SJCRH30 (cell line): Measurements from ENCODE around the gene OPCML. TPM values are rescaled to one million over a fixed set of nuclear protein-coding genes. Genes with fewer than 3 reads are reported as not detected.

Experiments used
- DNase-seq, 2 experiments: peaks; one replicate each; pipeline ENCODE4 v3.0.0-alpha.2; 2015 to 2020
- H3K27ac ChIP-seq: fragments of 250-450 bp; sonication (Bioruptor Pico); 2 replicates; pipeline ENCODE4 v1.5.1; 2020; ENCODE audit warnings: mild to moderate bottlenecking, moderate library complexity
- H3K27me3 ChIP-seq: fragments of 250-450 bp; sonication (Bioruptor Pico); 2 replicates; pipeline ENCODE4 v1.5.1; 2020; ENCODE audit warnings: mild to moderate bottlenecking, moderate library complexity
- H3K36me3 ChIP-seq: fragments of 250-450 bp; sonication (Bioruptor Pico); 2 replicates; pipeline ENCODE4 v1.5.1; 2020; ENCODE audit warnings: mild to moderate bottlenecking, moderate library complexity
- H3K4me1 ChIP-seq: fragments of 250-450 bp; sonication (Bioruptor Pico); 2 replicates; pipeline ENCODE4 v1.5.1; 2020; ENCODE audit warnings: mild to moderate bottlenecking, moderate library complexity
- H3K4me3 ChIP-seq: fragments of 250-450 bp; sonication (Bioruptor Pico); 2 replicates; pipeline ENCODE4 v1.5.1; 2020; ENCODE audit warnings: mild to moderate bottlenecking, moderate library complexity
- H3K9me3 ChIP-seq: fragments of 250-450 bp; sonication (Bioruptor Pico); replicated peaks from 2 replicates; pipeline ENCODE4 v1.5.1; 2020; ENCODE audit warnings: mild to moderate bottlenecking, moderate library complexity
- total RNA-seq: library from RNA; depleted of rRNA; stranded (reverse); fragments of >200 nt; shearing (Covaris generic); gene quantifications from 2 replicates; pipeline ENCODE4 v1.2.3, GENCODE V29; 2014

The OPCML gene
- total RNA-seq, 1 experiment from 2014 or later: not detected

DNA sequence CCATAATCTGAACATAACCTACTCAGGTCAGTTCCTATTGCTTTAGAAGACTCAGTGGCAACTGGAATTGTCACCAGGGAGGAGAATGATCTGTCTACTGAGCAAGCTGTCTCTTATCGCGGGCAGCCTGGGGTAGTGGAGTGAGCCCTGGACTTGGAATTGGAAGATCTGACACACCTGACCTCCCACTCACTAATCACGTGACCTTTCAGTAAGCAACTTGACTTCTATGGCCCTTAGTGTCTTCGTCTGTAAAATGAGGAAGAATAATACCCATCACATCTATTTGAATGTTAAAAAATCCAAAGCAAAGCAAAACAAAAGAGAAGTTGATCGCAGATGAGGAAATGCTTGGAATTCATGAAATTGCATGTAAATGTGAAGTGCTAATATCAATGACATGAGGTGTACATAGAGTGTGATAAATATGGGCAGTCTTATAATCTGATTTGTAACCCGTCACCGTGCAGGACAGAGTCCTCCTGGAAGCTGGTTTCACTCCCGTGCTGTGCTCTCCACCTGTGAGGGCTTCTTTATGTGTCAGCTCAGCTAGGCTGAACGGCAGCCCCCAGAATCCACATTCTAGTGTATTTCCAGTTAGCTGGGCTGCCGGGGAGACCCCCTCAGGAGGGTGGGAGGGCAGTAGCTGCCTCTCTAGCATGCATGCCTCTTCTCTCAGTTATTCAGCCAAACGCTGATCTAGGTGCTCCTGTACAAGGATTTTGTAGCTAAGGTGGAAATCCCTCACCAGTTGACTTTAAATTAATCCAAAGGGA is 482.9 kb downstream of the OPCML start:
- Histone ChIP-seq H3K9me3 (no peaks in the 10 kb centered on the region), H3K36me3 (no peaks in the 10 kb centered on the region), H3K27ac (no peak overlapping the region), H3K4me3 (no peak overlapping the region), H3K4me1 (no peaks in the 10 kb centered on the region), H3K27me3 (no peaks in the 10 kb centered on the region)
- DNase-seq: no peak

DNA sequence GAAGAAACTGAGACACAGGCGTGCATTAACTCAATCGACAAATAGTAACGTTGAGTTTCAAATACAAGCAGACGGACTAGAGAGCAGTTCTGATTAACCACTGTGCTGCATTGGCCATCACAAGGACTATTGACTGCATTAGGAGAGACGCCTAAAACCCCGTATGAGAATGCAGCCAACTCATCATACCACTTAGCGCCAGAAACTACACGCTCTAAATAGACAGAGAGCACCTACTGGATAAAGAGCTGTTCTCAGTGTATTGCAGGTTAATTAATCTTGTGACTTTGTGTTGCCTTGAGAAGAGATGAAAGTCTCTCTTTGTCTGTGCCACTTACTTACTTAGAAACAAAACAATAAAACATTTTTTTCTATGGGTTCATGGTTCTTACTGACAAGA is 484.0 kb downstream of the OPCML start:
- Histone ChIP-seq H3K36me3 (no peaks in the 10 kb centered on the region), H3K9me3 (no peaks in the 10 kb centered on the region), H3K27ac (no peak overlapping the region), H3K27me3 (no peaks in the 10 kb centered on the region), H3K4me3 (no peak overlapping the region), H3K4me1 (no peaks in the 10 kb centered on the region)
- no peak for DNase-seq

DNA sequence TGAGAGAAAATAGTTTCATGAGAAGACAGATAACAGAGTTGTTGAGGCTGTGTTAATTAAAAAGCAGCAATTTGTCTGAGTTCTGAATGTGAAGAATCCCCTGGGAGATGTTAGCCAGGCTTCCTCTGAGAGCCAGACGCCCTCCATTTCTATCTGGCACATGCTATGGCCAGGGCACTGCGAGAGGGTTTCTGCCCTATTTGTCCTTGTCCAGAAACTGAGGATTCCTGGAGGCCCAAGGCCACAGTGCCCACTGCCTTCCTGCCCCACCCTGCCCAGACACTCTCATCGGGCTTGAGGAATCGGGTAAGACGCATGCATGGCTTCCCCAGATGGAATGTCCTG is 484.6 kb downstream of the OPCML start:
- Histone ChIP-seq H3K27me3 (no peaks in the 10 kb centered on the region), H3K4me3 (no peak overlapping the region), H3K36me3 (no peaks in the 10 kb centered on the region), H3K4me1 (no peaks in the 10 kb centered on the region), H3K27ac (no peak overlapping the region), H3K9me3 (no peaks in the 10 kb centered on the region)
- DNase-seq: no peak

DNA sequence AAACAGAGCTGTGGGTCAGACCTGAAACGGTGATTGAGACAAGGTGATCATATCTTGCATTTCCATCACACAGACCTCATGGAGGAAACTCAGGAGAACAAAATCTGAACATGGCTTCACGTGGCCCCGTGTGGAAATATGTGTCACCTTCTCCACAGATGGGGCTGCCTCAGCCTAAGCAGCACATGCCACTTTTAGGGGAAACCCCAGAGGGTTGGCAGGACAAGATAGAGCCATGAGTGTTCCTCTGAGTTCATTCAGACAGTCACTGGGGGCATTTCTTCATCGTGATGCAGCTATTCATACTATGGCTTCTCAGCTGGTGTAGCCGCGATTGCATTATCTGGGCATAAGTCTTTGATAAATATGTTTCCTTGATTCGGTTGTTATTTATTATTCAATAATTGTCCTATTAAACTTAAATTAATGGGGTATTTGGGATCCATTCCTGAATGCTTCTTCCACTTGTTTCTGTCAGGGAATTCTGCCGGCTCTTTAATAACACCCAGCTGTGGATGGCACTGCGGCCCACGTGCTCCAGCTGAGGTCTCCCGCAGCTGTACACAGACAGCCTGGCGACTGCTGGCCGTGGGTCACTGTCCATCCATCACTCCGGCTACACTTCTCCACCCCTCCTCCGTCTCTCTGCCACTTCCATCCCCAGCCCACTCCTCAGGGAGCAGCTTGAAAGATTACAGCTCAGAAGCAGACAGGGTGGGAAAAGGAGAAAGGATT is 485.1 kb downstream of the OPCML start:
- no peak overlapping the region for H3K27ac ChIP-seq
- H3K36me3 ChIP-seq: no peaks in the 10 kb centered on the region
- H3K4me3 ChIP-seq: no peak overlapping the region
- no peaks in the 10 kb centered on the region for H3K4me1 ChIP-seq
- no peak for DNase-seq
- H3K27me3 ChIP-seq: no peaks in the 10 kb centered on the region
- no peaks in the 10 kb centered on the region for H3K9me3 ChIP-seq

DNA sequence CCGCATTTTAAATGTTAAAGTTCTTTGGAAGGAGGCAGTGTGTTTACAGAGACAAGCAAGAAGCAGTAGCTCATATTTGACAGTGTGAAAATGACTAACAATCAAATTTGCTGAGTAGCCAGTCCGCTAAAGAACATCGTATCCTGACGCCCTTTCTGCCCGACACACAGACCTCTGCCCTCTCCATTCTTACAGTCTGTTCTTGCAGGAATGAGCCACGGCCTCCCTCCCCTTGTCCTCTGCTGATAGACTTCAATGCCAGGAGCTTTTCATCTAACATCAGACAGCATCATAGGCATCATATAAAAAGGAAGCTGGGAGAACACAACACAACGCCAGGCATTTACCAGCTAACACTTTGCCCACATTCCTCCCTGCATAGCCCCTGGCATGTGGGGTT is 486.0 kb downstream of the OPCML start:
- Histone ChIP-seq H3K27me3 (no peaks in the 10 kb centered on the region), H3K27ac (no peak overlapping the region), H3K9me3 (no peaks in the 10 kb centered on the region), H3K36me3 (no peaks in the 10 kb centered on the region), H3K4me1 (no peaks in the 10 kb centered on the region), H3K4me3 (no peak overlapping the region)
- no peak for DNase-seq

DNA sequence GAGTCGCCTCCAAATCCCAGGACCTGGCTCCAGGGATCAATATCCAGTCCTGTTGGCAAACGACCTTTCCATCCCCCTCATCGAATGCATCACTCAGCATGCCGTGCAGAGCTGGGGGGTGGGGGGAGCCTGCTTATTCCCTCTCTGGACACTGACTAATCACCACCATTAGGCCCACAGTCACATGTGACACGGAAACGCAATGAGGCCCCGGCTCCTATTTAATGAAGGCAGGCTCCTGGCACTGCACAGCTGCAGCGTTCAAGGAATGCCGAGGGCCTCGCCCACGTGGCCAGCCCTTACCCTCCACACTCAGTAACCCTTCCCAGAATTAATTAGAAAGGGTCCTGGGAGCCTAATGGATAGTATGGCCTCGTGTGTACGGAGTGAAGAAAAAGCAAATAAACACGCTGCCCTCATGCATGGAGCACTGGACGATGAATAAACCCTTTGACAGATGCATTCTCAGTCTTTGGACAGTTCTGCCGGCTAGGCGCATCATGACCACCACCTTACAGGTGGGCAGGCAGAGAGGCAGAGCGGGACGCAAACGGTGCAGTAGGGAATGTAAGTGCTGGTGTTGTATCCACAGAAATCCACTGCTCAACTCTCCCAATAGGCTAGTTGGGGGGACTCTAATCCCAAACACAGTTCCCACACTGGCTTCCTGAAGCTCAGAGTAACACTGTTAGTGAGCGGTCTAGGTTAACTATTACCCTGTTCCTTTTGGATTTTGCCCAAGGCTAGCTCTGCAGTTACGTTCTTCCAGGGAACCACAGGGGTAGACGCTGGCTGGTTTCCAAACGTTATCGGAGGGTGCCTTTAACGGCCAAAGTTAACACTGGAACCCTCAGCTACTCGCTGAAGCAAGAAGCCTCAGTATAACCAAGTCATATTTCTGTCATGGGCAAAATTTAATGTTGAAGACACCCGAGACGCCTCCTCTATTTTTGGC is 490.1 kb downstream of the OPCML start:
- H3K4me3 ChIP-seq: no peak overlapping the region
- no peaks in the 10 kb centered on the region for H3K36me3 ChIP-seq
- no peak for DNase-seq
- no peaks in the 10 kb centered on the region for H3K9me3 ChIP-seq
- H3K27ac ChIP-seq: no peak overlapping the region
- no peaks in the 10 kb centered on the region for H3K27me3 ChIP-seq
- H3K4me1 ChIP-seq: no peaks in the 10 kb centered on the region

DNA sequence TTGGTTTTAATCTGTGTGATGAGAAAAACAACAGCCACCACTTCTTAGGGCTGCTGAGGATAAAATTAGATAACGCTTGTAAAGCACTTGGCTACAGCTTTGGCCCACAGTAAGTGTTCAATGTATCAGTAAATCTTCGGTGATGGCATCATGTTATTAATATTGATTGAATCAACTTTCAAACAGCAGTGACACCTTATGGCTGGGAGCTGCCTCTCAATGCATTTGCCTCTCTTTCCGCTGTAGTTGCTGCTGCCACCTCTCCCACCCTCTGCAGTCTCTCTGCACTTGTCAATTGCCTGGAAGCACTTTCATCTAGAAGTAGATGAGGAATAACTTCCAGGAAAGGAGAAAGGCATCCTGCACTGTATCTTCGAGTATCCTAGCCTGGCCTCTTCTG is 491.1 kb downstream of the OPCML start:
- Histone ChIP-seq H3K27ac (no peak overlapping the region), H3K27me3 (no peaks in the 10 kb centered on the region), H3K9me3 (no peaks in the 10 kb centered on the region), H3K36me3 (no peaks in the 10 kb centered on the region), H3K4me1 (no peaks in the 10 kb centered on the region), H3K4me3 (no peak overlapping the region)
- no peak for DNase-seq

DNA sequence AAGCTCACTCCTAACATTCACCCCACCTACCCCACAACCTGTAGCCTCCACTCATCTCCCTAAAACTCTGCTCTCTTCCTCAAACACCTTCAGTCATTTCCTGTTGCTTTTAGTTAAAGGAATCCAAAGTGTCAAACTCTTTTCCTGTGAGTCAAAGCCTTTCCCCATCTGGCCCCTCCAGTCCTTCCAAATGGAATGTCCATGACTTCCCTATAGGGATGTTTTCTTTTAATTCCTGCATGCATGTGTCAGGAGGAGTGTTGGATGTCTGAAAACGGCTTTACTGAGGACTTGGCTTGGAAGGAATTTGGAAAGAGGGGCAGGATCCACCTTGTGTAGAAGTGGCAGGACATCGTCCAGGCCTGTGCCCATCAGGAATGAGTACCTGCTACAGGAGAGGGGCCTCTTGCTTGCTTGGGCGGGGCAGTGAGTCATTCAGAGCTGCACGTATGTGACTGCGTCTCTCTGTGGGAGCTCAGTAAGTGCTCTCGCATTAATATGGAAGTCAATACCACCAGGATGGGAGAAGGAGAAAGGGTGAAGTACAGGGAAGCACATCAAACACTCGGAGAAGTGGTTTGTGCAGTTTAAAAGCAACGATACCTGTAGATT is 491.9 kb downstream of the OPCML start:
- Histone ChIP-seq H3K36me3 (no peaks in the 10 kb centered on the region), H3K4me1 (no peaks in the 10 kb centered on the region)
- no peak for DNase-seq

DNA sequence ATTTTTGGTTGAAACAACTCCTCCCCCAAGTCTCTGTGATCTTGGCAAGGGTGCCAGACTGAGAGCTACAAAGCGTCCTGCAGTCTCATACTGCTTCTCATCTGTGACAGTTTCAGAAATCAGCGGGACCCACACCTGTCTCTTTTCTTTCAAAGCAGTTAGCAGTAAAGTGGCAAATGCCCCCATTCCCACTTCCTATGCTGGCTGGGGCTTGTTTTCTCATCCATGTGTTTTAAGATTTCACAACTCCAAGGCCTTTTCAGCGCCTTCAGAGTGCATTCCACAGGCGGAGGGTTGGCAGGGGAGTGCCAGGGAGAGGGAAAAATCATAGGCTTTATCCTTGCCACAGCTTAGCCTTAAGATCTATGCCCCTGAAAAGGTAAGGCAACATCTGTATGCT is 493.5 kb downstream of the OPCML start:
- DNase-seq: peak in 1 of 2 experiments; percentile 0

More for the DNA sequence above, 491.9 kb downstream of the OPCML start:
- H3K9me3 ChIP-seq: no peaks in the 10 kb centered on the region
- H3K4me3 ChIP-seq: no peak overlapping the region
- no peaks in the 10 kb centered on the region for H3K27me3 ChIP-seq
- no peak overlapping the region for H3K27ac ChIP-seq

DNA sequence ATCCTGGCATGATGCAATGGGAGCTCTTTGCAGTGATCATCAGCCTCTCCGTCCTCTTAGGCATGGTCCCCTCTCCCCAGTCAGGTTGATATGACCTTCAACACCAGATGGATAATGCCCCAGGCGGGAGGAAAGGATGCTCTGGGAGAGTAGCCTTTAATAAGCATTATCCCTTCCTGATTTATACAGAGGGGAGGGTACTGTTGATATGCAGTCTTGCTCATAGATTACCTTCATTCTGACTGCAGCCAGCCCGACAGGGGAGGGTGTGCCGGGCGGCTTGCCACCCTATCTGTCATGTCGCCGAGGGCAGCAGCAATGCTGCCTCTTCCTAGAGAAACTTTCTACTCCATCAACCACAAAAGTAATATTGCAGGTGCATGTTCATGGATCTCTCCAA is 497.4 kb downstream of the OPCML start:
- Histone ChIP-seq H3K9me3 (no peaks in the 10 kb centered on the region), H3K27ac (no peak overlapping the region), H3K4me3 (no peak overlapping the region), H3K27me3 (no peaks in the 10 kb centered on the region), H3K4me1 (no peaks in the 10 kb centered on the region), H3K36me3 (no peaks in the 10 kb centered on the region)
- no peak for DNase-seq

More for the DNA sequence above, 493.5 kb downstream of the OPCML start:
- Histone ChIP-seq H3K27me3 (no peaks in the 10 kb centered on the region), H3K36me3 (no peaks in the 10 kb centered on the region), H3K27ac (no peak overlapping the region), H3K4me1 (no peaks in the 10 kb centered on the region), H3K4me3 (no peak overlapping the region), H3K9me3 (no peaks in the 10 kb centered on the region)

DNA sequence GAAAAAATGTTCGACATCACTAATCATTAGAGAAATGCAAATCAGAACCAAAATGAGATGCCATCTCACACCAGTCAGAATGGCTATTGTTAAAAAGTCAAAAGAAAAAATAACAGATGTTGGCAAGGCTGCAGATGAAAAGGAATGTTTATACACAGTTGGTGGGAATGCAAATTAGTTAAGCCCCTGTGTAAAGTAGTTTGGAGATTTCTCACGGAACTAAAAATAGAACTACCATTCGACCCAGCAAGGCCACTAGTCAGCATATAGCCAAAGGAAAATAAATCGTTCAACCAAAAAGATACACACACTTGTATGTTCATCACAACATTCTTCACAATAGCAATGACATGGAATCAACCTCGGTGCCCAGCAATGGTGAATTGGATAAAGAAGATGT is 503.2 kb downstream of the OPCML start:
- DNase-seq: no peak
- no peak overlapping the region for H3K4me3 ChIP-seq
- no peaks in the 10 kb centered on the region for H3K9me3 ChIP-seq
- H3K27ac ChIP-seq: no peak overlapping the region
- H3K36me3 ChIP-seq: no peaks in the 10 kb centered on the region
- H3K27me3 ChIP-seq: no peaks in the 10 kb centered on the region
- H3K4me1 ChIP-seq: no peaks in the 10 kb centered on the region

DNA sequence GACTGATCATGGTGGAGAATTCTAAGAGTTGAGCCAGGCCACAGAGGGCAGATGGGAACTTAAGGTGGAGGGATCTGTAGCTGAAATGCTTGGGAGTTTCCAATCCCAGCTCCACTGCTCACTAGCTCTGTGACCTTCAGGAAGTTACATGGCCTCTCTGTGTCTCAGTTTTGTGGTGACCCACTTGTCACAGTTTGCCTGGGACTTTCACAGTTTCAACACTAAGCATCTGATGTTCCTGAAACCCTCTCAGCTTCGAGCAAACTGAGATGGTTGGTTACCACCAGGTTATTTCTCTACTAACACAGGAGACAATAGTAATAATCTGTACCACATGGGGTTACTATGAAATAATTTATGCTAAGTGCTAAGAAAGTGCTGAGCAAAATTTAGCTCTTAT is 505.3 kb downstream of the OPCML start:
- no peaks in the 10 kb centered on the region for H3K4me1 ChIP-seq
- no peak for DNase-seq
- no peaks in the 10 kb centered on the region for H3K27me3 ChIP-seq
- no peak overlapping the region for H3K27ac ChIP-seq
- H3K36me3 ChIP-seq: no peaks in the 10 kb centered on the region
- no peaks in the 10 kb centered on the region for H3K9me3 ChIP-seq
- no peak overlapping the region for H3K4me3 ChIP-seq

DNA sequence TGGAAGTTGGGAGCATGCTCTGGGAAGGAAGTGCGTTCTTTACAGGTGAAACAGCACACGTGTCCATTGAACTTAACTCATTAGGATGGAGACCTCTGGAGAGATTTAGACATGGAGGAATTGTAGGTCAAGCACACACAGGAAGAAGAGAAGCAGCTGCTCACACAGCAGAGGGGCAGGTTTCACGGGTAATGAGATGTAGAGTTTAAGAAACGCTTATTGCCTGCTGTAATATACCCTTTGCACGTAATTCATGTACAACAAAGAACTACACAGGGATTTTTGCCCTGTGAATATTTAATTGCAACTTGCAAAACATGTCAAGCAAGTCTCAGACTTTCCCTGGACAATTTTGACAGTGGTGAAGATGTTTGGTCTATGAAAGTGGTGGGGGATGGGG is 508.0 kb downstream of the OPCML start:
- no peaks in the 10 kb centered on the region for H3K9me3 ChIP-seq
- no peak overlapping the region for H3K27ac ChIP-seq
- H3K4me1 ChIP-seq: no peaks in the 10 kb centered on the region
- no peak for DNase-seq
- H3K36me3 ChIP-seq: no peaks in the 10 kb centered on the region
- H3K27me3 ChIP-seq: no peaks in the 10 kb centered on the region
- H3K4me3 ChIP-seq: no peak overlapping the region

DNA sequence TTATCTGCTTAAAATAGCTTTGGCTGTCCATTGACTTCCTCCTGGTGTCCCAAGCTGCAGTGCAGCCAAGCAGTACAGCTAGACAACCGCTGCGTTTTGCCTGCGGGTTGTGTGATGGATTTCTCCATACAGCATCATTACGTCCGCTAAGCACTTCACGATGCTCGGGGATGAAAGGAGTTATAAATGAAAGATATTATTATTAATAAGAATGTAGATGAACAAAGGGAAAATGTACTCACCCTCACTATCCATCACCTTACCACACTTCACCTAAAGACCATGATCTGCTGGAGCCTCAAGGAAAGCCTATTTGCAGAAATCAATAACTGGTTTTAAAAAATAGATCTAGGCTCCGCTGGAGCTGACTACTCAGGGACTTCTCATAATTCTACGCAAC is 509.1 kb downstream of the OPCML start:
- Histone ChIP-seq H3K4me3 (no peak overlapping the region), H3K36me3 (no peaks in the 10 kb centered on the region), H3K4me1 (no peaks in the 10 kb centered on the region), H3K27me3 (no peaks in the 10 kb centered on the region), H3K27ac (no peak overlapping the region), H3K9me3 (no peaks in the 10 kb centered on the region)
- DNase-seq: no peak

DNA sequence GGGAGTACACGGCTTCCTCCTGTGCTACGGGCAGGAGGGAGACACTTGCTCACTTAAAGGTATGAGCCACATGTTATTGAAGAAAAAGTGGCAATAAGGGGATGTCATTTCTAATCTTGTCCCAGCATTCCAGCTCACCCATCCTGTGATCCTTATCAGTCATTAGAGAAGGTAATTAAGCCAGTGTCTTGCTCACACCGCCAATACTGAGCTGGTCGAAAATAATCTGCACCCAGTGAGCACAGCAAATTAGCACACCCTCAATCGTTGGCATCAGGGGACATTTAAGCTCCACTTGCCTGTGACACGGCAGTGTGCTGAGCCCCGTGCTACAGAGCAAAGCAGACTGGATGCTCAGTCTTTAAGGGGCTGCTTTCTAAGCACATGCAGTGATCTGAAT is 510.7 kb downstream of the OPCML start:
- H3K36me3 ChIP-seq: no peaks in the 10 kb centered on the region
- no peaks in the 10 kb centered on the region for H3K9me3 ChIP-seq
- DNase-seq: no peak
- no peak overlapping the region for H3K4me3 ChIP-seq
- H3K4me1 ChIP-seq: no peaks in the 10 kb centered on the region
- H3K27ac ChIP-seq: no peak overlapping the region
- H3K27me3 ChIP-seq: no peaks in the 10 kb centered on the region
